Activated T-helper 9 cell treated with anti-CD3 and anti-CD28 coated beads, Interleukin-2, amount 50 U/mL, for 16 hours (primary cell): ENCODE results near the gene HYLS1.

Source experiments
- DNase-seq: peaks from one replicate; pipeline ENCODE4 v3.0.0-alpha.2; 2020; ENCODE audit warnings: low read depth

HYLS1 gene

DNA sequence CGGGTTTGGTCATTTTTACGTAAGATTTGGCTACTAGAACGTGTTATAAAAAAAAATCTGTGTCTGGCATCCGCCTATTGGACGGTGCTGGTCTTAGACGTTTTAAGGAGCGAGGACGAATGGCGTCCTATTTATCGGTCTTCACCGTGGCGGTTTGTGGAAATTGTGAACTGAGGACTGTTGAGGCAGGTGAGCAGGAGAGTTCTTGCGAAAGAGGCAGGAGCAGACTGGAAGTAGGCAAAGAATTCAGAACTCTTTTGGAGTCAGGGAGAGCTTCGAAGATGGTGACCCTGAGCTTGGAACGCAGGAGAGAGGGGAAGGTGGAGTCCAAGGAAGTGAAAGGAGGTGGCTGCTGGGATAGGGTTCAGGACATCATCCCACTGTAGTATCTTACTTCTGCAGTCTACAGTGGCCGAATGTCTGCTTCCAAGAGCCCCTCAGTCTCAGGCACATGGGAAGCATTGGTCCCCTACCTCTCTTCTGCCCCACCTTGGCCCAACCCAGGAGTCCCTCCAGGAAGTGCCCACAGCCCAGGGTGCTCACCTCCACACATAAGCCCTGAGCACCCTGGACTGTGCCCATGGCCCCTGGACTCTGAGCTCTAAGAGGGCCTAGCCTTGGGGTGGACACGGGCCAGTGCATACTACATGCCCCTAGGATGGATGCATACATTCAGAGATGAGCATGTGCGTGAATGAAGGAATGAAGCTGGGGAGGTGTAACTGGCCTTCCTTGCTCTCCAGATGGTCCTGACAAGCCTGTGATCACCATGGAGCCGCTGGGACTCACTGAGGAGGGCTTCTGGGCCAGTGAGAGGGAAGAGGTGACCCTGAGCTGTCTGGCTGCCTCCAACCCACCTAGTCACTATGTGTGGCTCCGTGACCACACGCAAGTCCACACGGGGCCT, 62.1 kb downstream of the HYLS1 start:
- no peak for DNase-seq

DNA sequence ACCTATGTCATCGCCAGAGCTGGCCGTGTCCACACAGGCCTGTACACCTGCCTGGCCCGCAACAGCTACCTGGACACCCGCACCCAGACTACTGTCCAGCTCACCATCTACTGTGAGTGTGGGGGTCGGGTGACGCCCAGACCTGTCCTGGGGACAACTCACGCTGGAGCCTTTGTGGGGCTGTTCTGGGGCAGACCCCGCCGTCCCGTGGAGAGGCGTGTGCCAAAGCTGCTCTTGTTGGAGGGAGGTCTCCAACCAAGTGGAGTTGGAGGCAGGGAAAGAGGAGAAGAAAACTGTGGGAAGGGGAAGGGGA, 62.7 kb downstream of the HYLS1 start:
- no peak for DNase-seq
